ENCODE results near the gene SKIC8.
A peak's percentile ranks its signal among the peaks of the same experiment; 100 is the strongest.

The SKIC8 gene

GRCh38 chr15:78299101-78299930 lies at the start of gene SKIC8:
Gene SKIC8, minus strand, starts transcription at chr15:78299609. Its CDS starts 3,923 bp downstream, at chr15:78295686.
- TF ChIP-seq CTCF (conservative IDR thresholded peaks at IDR 0.05; ENCODE audit: low read depth, low read length) = no peak
- peak within 1 kb of the TSS; percentile 81 for H3K4me3 ChIP-seq (ENCODE audit: low read depth, low read length)
- DNase-seq (ENCODE audit: low read depth) = peak; percentile 95

- no peak for DNase-seq (ENCODE audit: low read depth)
- TF ChIP-seq CTCF (conservative IDR thresholded peaks at IDR 0.05; ENCODE audit: low read depth, low read length) = no peak
- no peak overlapping the region for H3K4me3 ChIP-seq (ENCODE audit: low read depth, low read length)
Observed at GRCh38 chr15:78347586-78348543, 48.5 kb upstream of the SKIC8 start.

- no peak for TF ChIP-seq CTCF (conservative IDR thresholded peaks at IDR 0.05; ENCODE audit: low read depth, low read length)
- H3K4me3 ChIP-seq (ENCODE audit: low read depth, low read length) = no peak overlapping the region
- DNase-seq (ENCODE audit: low read depth) = no peak
Observed at GRCh38 chr15:78345396-78346125, 46.2 kb upstream of the SKIC8 start.

GRCh38 chr15:78343276-78344060 lies 44.1 kb upstream of the SKIC8 start:
- no peak for DNase-seq (ENCODE audit: low read depth)
- TF ChIP-seq CTCF (conservative IDR thresholded peaks at IDR 0.05; ENCODE audit: low read depth, low read length) = no peak
- no peak overlapping the region for H3K4me3 ChIP-seq (ENCODE audit: low read depth, low read length)

GRCh38 chr15:78342021-78342420 lies 42.6 kb upstream of the SKIC8 start:
- H3K4me3 ChIP-seq (ENCODE audit: low read depth, low read length) = no peak overlapping the region
- DNase-seq (ENCODE audit: low read depth) = no peak
- TF ChIP-seq CTCF (conservative IDR thresholded peaks at IDR 0.05; ENCODE audit: low read depth, low read length) = no peak
